ENCODE data around the gene SYCP2L.
A peak's percentile ranks its signal among the peaks of the same experiment; 100 is the strongest.

- TF ChIP-seq EZH2 (IDR thresholded peaks at IDR 0.05; ENCODE audit: borderline replicate concordance, low read depth, low read length, severe bottlenecking) (peak; percentile 43), MYC (IDR thresholded peaks at IDR 0.05; ENCODE audit: low read depth, low read length) (no peak), POLR2A (IDR thresholded peaks at IDR 0.05; ENCODE audit: low read depth, low read length) (no peak), GATA2 (IDR thresholded peaks at IDR 0.05; ENCODE audit: insufficient read depth, insufficient read length, low read depth, low read length) (no peak), FOS (IDR thresholded peaks at IDR 0.05; ENCODE audit: borderline replicate concordance, insufficient read depth, low read length) (no peak), POLR2AphosphoS5 (IDR thresholded peaks at IDR 0.05; ENCODE audit: insufficient read depth, low read depth, low read length) (no peak)
- TF ChIP-seq, protein P1, sequence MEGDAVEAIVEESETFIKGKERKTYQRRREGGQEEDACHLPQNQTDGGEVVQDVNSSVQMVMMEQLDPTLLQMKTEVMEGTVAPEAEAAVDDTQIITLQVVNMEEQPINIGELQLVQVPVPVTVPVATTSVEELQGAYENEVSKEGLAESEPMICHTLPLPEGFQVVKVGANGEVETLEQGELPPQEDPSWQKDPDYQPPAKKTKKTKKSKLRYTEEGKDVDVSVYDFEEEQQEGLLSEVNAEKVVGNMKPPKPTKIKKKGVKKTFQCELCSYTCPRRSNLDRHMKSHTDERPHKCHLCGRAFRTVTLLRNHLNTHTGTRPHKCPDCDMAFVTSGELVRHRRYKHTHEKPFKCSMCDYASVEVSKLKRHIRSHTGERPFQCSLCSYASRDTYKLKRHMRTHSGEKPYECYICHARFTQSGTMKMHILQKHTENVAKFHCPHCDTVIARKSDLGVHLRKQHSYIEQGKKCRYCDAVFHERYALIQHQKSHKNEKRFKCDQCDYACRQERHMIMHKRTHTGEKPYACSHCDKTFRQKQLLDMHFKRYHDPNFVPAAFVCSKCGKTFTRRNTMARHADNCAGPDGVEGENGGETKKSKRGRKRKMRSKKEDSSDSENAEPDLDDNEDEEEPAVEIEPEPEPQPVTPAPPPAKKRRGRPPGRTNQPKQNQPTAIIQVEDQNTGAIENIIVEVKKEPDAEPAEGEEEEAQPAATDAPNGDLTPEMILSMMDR (IDR thresholded peaks at IDR 0.05; ENCODE audit: extremely low read depth in 1 of 2, insufficient read depth in 1 of 2, low read depth in 1 of 2, low read length in 2 of 2) = no peak
- TF ChIP-seq, protein P2, sequence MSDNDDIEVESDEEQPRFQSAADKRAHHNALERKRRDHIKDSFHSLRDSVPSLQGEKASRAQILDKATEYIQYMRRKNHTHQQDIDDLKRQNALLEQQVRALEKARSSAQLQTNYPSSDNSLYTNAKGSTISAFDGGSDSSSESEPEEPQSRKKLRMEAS (IDR thresholded peaks at IDR 0.05; ENCODE audit: insufficient read depth, insufficient read length) = no peak
These were observed 3.3 kb upstream of the SYCP2L start for GRCh38 chr6:10883312-10884244.
